HEK293 (cell line): ENCODE results near the gene SHISAL2B.

Source experiments
- CTCF ChIA-PET: fragments of 350-600 bp; formaldehyde crosslinking; extraction: SDS; loops from one replicate; lab custom pipeline; 2021; ENCODE audit warnings: antibody characterized with exemption; lab: Yijun Ruan, JAX
- POLR2A ChIA-PET: fragments of 300-600 bp; formaldehyde crosslinking; extraction: SDS; loops from one replicate; lab custom pipeline; 2020; ENCODE audit warnings: antibody characterized with exemption, inconsistent platforms; lab: Yijun Ruan, JAX
- H3K27ac ChIP-seq: fragments of 200-500 bp; sonication (Bioruptor generic); 2 replicates; pipeline ENCODE4 v1.5.1; 2014; ENCODE audit warnings: low read depth, low read length, control low read depth, inconsistent platforms; ENCODE audit errors: extremely low read depth
- H3K36me3 ChIP-seq, 2 experiments: fragments of 200-500 bp in 1 of 2; sonication (Bioruptor generic) in 1 of 2; 1 replicate in 1 of 2; 2 replicates in 1 of 2; pipeline ENCODE4 v1.5.1; 2014 to 2017; ENCODE audit warnings: inconsistent platforms in 2 of 2, low read length in 2 of 2; ENCODE audit not compliant: control insufficient read depth in 2 of 2, insufficient read depth in 1 of 2
- H3K4me1 ChIP-seq: fragments of 200-500 bp; sonication (Bioruptor generic); 2 replicates; pipeline ENCODE4 v1.5.1; 2014; ENCODE audit warnings: mild to moderate bottlenecking, low read length, inconsistent platforms; ENCODE audit not compliant: control insufficient read depth, insufficient read depth
- H3K4me3 ChIP-seq: 2 replicates; pipeline ENCODE4 v1.5.1; 2011; ENCODE audit warnings: low read depth, mild to moderate bottlenecking, control low read depth, low read length, moderate library complexity
- H3K9me3 ChIP-seq: fragments of 200-500 bp; sonication (Bioruptor generic); 2 replicates; pipeline ENCODE4 v1.5.1; 2014; ENCODE audit warnings: low read depth, low read length, inconsistent platforms; ENCODE audit not compliant: control insufficient read depth, insufficient read depth
- FEZF1 ChIP-seq: fragments of 450-650 bp; formaldehyde crosslinking; IDR thresholded peaks from 2 replicates; pipeline ENCODE4 v1.5.1; 2016; ENCODE audit warnings: missing biosample characterization, missing genetic modification characterization
- MYNN ChIP-seq: fragments of 450-650 bp; formaldehyde crosslinking; IDR thresholded peaks from 2 replicates; pipeline ENCODE4 v1.5.1; 2016; ENCODE audit warnings: missing biosample characterization, missing genetic modification characterization, borderline replicate concordance
- OSR2 ChIP-seq: fragments of 450-650 bp; formaldehyde crosslinking; IDR thresholded peaks from 2 replicates; pipeline ENCODE4 v1.5.1; 2016; ENCODE audit warnings: missing biosample characterization, missing genetic modification characterization
- PRDM1 ChIP-seq: fragments of 450-650 bp; formaldehyde crosslinking; IDR thresholded peaks from 2 replicates; pipeline ENCODE4; 2016; ENCODE audit warnings: missing biosample characterization, missing genetic modification characterization
- ZBTB6 ChIP-seq: fragments of 450-650 bp; formaldehyde crosslinking; IDR thresholded peaks from 2 replicates; pipeline ENCODE4 v1.5.1; 2017; ENCODE audit warnings: missing biosample characterization, missing genetic modification characterization
- ZBTB7A ChIP-seq: fragments of 450-650 bp; formaldehyde crosslinking; IDR thresholded peaks from 2 replicates; pipeline ENCODE4 v1.5.1; 2016; ENCODE audit warnings: low read depth, missing biosample characterization, missing genetic modification characterization
- ZFHX2 ChIP-seq: fragments of 450-650 bp; formaldehyde crosslinking; conservative IDR thresholded peaks from 2 replicates; pipeline ENCODE4 v1.5.1; 2016; ENCODE audit warnings: missing biosample characterization, missing genetic modification characterization
- ZNF16 ChIP-seq: fragments of 450-650 bp; formaldehyde crosslinking; IDR thresholded peaks from 2 replicates; pipeline ENCODE4 v1.5.1; 2016; ENCODE audit warnings: low read depth, missing biosample characterization, missing genetic modification characterization
- ZNF174 ChIP-seq: fragments of 450-650 bp; formaldehyde crosslinking; IDR thresholded peaks from 2 replicates; pipeline ENCODE4 v1.5.0; 2017; ENCODE audit warnings: missing biosample characterization, mild to moderate bottlenecking, missing genetic modification characterization
- ZNF175 ChIP-seq: fragments of 450-650 bp; formaldehyde crosslinking; IDR thresholded peaks from 2 replicates; pipeline ENCODE4 v1.5.1; 2016; ENCODE audit warnings: missing biosample characterization, missing genetic modification characterization
- ZNF211 ChIP-seq: fragments of 450-650 bp; formaldehyde crosslinking; IDR thresholded peaks from 2 replicates; pipeline ENCODE4 v1.5.1; 2016; ENCODE audit warnings: low read depth, missing biosample characterization, missing genetic modification characterization
- ZNF221 ChIP-seq: fragments of 450-650 bp; formaldehyde crosslinking; IDR thresholded peaks from 2 replicates; pipeline ENCODE4 v1.5.1; 2017; ENCODE audit warnings: missing biosample characterization, missing genetic modification characterization, borderline replicate concordance
- ZNF24 ChIP-seq: fragments of 450-650 bp; formaldehyde crosslinking; IDR thresholded peaks from 2 replicates; pipeline ENCODE4 v1.5.1; 2016; ENCODE audit warnings: missing biosample characterization, missing genetic modification characterization
- ZNF266 ChIP-seq: fragments of 450-650 bp; formaldehyde crosslinking; IDR thresholded peaks from 2 replicates; pipeline ENCODE4 v1.5.1; 2016; ENCODE audit warnings: missing biosample characterization, missing genetic modification characterization, low read depth
- ZNF280C ChIP-seq: fragments of 450-650 bp; formaldehyde crosslinking; IDR thresholded peaks from 2 replicates; pipeline ENCODE4 v1.5.1; 2016; ENCODE audit warnings: missing biosample characterization, missing genetic modification characterization
- ZNF302 ChIP-seq: fragments of 450-650 bp; formaldehyde crosslinking; IDR thresholded peaks from 2 replicates; pipeline ENCODE4 v1.5.1; 2016; ENCODE audit warnings: missing biosample characterization, missing genetic modification characterization, low read depth
- ZNF394 ChIP-seq: fragments of 450-650 bp; formaldehyde crosslinking; IDR thresholded peaks from 2 replicates; pipeline ENCODE4 v1.5.1; 2016; ENCODE audit warnings: missing biosample characterization, missing genetic modification characterization, mild to moderate bottlenecking, moderate library complexity, borderline replicate concordance
- ZNF48 ChIP-seq: fragments of 450-650 bp; formaldehyde crosslinking; IDR thresholded peaks from 2 replicates; pipeline ENCODE4 v1.5.1; 2016; ENCODE audit warnings: missing biosample characterization, missing genetic modification characterization
- ZNF513 ChIP-seq: fragments of 450-650 bp; IDR thresholded peaks from 2 replicates; pipeline ENCODE4 v1.5.1; 2018; ENCODE audit warnings: missing biosample characterization, missing genetic modification characterization
- ZNF548 ChIP-seq: fragments of 450-650 bp; formaldehyde crosslinking; IDR thresholded peaks from 2 replicates; pipeline ENCODE4 v1.5.1; 2016; ENCODE audit warnings: missing biosample characterization, missing genetic modification characterization
- ZNF560 ChIP-seq: fragments of 450-650 bp; formaldehyde crosslinking; IDR thresholded peaks from 2 replicates; pipeline ENCODE4 v1.5.1; 2017; ENCODE audit warnings: missing biosample characterization, missing genetic modification characterization, borderline replicate concordance
- ZNF585B ChIP-seq: fragments of 450-650 bp; formaldehyde crosslinking; IDR thresholded peaks from 2 replicates; pipeline ENCODE4 v1.5.1; 2016; ENCODE audit warnings: missing biosample characterization, missing genetic modification characterization
- ZNF596 ChIP-seq: fragments of 450-650 bp; IDR thresholded peaks from 2 replicates; pipeline ENCODE4 v1.5.0; 2018; ENCODE audit warnings: missing biosample characterization, mild to moderate bottlenecking, missing genetic modification characterization, moderate library complexity
- ZNF621 ChIP-seq: fragments of 450-650 bp; formaldehyde crosslinking; IDR thresholded peaks from 2 replicates; pipeline ENCODE4 v1.5.1; 2017; ENCODE audit warnings: missing biosample characterization, missing genetic modification characterization
- ZNF629 ChIP-seq: fragments of 450-650 bp; formaldehyde crosslinking; IDR thresholded peaks from 2 replicates; pipeline ENCODE4 v1.5.1; 2017; ENCODE audit warnings: missing biosample characterization, missing genetic modification characterization
- ZNF654 ChIP-seq: fragments of 450-650 bp; formaldehyde crosslinking; IDR thresholded peaks from 2 replicates; pipeline ENCODE4 v1.5.1; 2016; ENCODE audit warnings: low read depth, missing biosample characterization, missing genetic modification characterization
- ZNF658 ChIP-seq: fragments of 450-650 bp; formaldehyde crosslinking; IDR thresholded peaks from 2 replicates; pipeline ENCODE4; 2016; ENCODE audit warnings: missing biosample characterization, missing genetic modification characterization
- ZNF76 ChIP-seq: fragments of 450-650 bp; formaldehyde crosslinking; IDR thresholded peaks from 2 replicates; pipeline ENCODE4; 2016; ENCODE audit warnings: low read depth, missing biosample characterization, missing genetic modification characterization, borderline replicate concordance
- ZNF837 ChIP-seq: fragments of 450-650 bp; formaldehyde crosslinking; IDR thresholded peaks from 2 replicates; pipeline ENCODE4 v1.5.1; 2016; ENCODE audit warnings: missing biosample characterization, missing genetic modification characterization
- ZSCAN5A ChIP-seq: fragments of 450-650 bp; formaldehyde crosslinking; IDR thresholded peaks from 2 replicates; pipeline ENCODE4 v1.5.1; 2016; ENCODE audit warnings: missing biosample characterization, missing genetic modification characterization

Gene SHISAL2B

GRCh38 chr5:64649512-64649911, 40.8 kb upstream of the SHISAL2B start:
- Histone ChIP-seq H3K27ac (no peak overlapping the region), H3K9me3 (no peaks in the 10 kb centered on the region), H3K4me3 (no peak overlapping the region), H3K36me3 (no peaks in the 10 kb centered on the region), H3K4me1 (no peaks in the 10 kb centered on the region)
- TF ChIP-seq ZNF585B (peak; percentile 72), ZNF302 (tag by site-specific recombination) (no peak)
- CTCF ChIA-PET, result interaction anchor here (1.2 kb wide), 1 partner anchor 135 kb away, joined by 4 read pairs; no protein-coding TSS in a partner anchor
- POLR2A ChIA-PET, result no interaction called here

GRCh38 chr5:64653766-64654560, 36.3 kb upstream of the SHISAL2B start:
- no peak overlapping the region for H3K4me3 ChIP-seq
- POLR2A ChIA-PET, result no interaction called here

GRCh38 chr5:64654561-64654938, 35.8 kb upstream of the SHISAL2B start:
- no peak overlapping the region for H3K27ac ChIP-seq
- CTCF ChIA-PET, result interaction anchor here (0.9 kb wide), 1 partner anchor 19 kb away, joined by 3 read pairs; no protein-coding TSS in a partner anchor
- H3K9me3 ChIP-seq, result no peaks in the 10 kb centered on the region
- H3K4me3 ChIP-seq, result no peak overlapping the region
- no peaks in the 10 kb centered on the region for H3K36me3 ChIP-seq
- no peak for TF ChIP-seq ZNF548 (tag by site-specific recombination)
- no peak for TF ChIP-seq ZNF280C (tag by site-specific recombination)
- no peak for TF ChIP-seq OSR2 (tag by site-specific recombination)
- TF ChIP-seq ZNF394, result no peak
- TF ChIP-seq ZNF174 (tag by site-specific recombination), result no peak
- TF ChIP-seq ZNF596 (tag by site-specific recombination), result no peak
- TF ChIP-seq PRDM1 (tag by site-specific recombination), result no peak
- no peak for TF ChIP-seq ZNF211 (tag by site-specific recombination)
- no peak for TF ChIP-seq ZNF837 (tag by site-specific recombination)
- TF ChIP-seq ZNF16 (tag by site-specific recombination), result no peak
- no peak for TF ChIP-seq ZNF48 (tag by site-specific recombination)
- no peak for TF ChIP-seq ZNF621 (tag by site-specific recombination)
- TF ChIP-seq FEZF1 (tag by site-specific recombination), result no peak
- no peak for TF ChIP-seq ZBTB6 (tag by site-specific recombination)
- no peak for TF ChIP-seq ZSCAN5A (tag by site-specific recombination)
- H3K4me1 ChIP-seq, result no peaks in the 10 kb centered on the region
- POLR2A ChIA-PET, result no interaction called here

More at GRCh38 chr5:64653766-64654560, 36.3 kb upstream of the SHISAL2B start:
- TF ChIP-seq ZNF302 (tag by site-specific recombination) (no peak), ZNF837 (tag by site-specific recombination) (no peak), ZNF221 (tag by site-specific recombination) (no peak), ZNF24 (tag by site-specific recombination) (no peak), ZNF266 (tag by site-specific recombination) (no peak), ZNF560 (tag by site-specific recombination) (no peak), ZNF175 (no peak), ZNF658 (no peak), MYNN (tag by site-specific recombination) (no peak), ZBTB7A (tag by site-specific recombination) (no peak), ZNF76 (tag by site-specific recombination) (no peak), ZNF513 (tag by site-specific recombination) (no peak), ZFHX2 (tag by site-specific recombination) (no peak), ZNF629 (tag by site-specific recombination) (no peak), ZNF654 (no peak)
- CTCF ChIA-PET, result interaction anchor here (0.6 to 0.9 kb wide), 2 partner anchors 18 to 584 kb away, joined by 3 read pairs; no protein-coding TSS in a partner anchor
- no peaks in the 10 kb centered on the region for H3K4me1 ChIP-seq
- no peaks in the 10 kb centered on the region for H3K9me3 ChIP-seq
- H3K27ac ChIP-seq, result no peak overlapping the region
- H3K36me3 ChIP-seq, result no peaks in the 10 kb centered on the region
